ENCODE data around the gene CCDC183. TPM values are rescaled to one million over a fixed set of nuclear protein-coding genes. Genes with fewer than 3 reads are reported as not detected.

CCDC183 gene
- 0.52 and 0.89 TPM in 2 replicates for total RNA-seq

DNA sequence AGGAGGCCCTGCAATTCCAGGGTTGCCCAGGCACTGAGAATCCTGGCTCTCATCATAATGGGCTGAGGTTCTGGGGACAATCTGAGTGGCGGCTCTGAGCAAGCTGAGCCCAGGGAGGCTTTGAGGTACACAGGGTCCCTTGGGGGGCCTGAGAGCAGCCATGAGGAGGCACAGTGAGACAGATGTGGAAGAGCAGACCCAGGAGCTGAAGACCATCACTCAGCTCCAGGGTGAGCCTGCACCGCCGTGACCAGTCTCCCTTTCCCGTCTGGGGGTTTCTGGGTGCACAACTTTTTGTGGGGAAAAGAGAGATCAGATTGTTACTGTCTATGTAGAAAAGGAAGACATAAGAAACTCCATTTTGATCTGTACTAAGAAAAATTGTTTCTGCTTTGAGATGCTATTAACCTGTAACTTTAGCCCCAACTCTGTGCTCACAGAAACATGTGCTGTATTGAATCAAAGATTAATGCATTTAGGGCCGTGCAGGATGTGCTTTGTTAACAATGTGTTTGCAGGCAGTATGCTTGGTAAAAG is at the start of gene CCDC183:
Gene CCDC183 (plus strand): TSS at position 101 of the 537 bp plus-strand sequence. CDS start 60 bp downstream, at position 161.

DNA sequence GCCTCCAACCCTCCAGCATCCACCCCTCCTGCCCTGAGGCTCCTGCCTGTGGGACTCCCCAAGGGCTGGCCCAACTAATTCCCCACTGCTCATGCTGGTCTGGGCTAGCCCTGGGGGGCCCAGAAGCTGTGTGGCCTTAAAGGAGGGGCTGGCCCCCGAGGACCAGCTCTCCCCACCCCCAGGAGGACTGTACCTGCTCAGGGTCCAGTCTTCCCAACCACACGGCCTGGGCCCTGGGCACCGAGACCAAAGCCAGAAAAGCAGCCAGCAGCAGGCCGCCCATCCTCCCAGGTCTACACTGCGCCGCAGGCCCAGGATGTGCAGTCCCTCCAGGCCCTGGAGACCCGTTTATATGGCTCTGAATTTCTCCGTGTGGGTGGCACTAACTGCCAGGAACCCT is 47.9 kb upstream of the CCDC183 start, which contains the start of gene LCN6:
Gene LCN6 (minus strand): TSS at position 325 of the 400 bp plus-strand sequence. CDS start 42 bp downstream, at position 283.

DNA sequence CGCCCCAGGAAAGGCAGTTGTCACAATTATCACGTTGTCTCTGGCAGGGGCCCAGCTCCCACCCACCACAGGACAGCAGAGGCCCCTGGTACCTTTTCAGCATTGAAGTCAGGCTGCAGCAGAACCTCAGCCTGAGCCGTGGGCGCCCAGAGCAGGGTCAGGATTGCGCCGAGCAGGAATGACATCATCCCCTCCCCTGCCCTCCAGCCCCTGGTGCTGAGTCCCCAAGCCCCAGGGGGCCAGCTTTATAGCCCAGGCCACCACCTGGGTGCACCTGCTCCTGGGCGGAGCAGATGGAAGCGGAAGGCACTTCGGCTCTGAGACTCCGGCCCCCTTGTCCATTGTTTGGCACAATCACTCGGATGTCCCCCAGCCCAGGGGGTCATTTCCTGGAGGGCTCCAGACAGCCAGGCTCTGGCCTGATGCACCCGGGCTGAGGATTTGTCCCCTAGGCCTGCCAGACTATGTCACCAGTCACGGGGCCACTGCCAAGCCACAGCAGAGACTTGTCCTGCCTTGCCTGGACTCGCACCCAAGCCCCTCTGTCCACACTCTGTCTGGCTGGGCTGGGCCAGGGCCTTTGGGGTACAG is 31.7 kb upstream of the CCDC183 start, which contains the start of gene LCN15:
Gene LCN15 (minus strand): TSS at position 218 of the 591 bp plus-strand sequence. CDS start 30 bp downstream, at position 188.

DNA sequence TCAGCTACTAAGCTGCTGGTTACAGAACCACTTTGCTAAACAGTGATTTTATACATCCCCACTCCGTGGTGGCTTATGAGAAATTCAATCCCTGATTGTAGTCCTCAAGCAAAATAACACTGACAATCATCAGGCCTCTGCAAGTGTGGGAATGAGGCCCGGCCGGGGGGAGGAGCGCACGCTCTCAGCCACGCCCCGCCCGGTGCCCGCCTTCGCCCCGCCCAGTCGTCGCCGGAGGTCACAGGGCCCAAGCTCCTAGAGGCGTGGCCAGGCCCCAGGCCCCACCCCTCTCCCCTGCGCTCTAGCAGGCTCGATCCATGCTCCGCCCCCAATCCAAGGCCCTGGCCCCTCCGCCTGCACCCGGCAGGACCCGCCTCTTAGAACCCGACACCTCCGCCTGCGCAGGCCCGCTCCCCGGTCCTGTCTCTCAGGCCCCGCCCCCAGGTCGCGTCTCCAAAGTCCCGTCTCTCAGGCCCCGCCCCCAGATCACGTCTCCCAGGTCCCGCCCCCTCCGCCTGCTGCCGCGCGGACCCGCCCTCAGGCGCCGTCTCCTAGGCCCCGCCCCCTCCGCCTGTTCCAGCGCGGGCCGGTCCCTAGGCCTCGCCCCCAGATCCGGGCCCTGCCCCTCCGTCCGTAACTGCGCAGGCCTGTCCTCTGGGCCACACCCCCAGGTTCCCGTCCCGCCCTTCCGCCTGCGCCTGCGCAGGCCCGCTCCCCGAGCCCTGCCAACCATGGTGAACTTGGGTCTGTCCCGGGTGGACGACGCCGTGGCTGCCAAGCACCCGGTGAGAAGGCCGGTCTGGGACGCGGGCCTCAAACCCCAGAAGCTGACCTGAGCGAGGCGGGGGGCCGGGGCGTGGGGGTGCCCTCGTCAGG is 5.3 kb upstream of the CCDC183 start, which contains the start of gene TMEM141:
Gene TMEM141 (plus strand): TSS at position 705 of the 876 bp plus-strand sequence. CDS start 27 bp downstream, at position 732.

DNA sequence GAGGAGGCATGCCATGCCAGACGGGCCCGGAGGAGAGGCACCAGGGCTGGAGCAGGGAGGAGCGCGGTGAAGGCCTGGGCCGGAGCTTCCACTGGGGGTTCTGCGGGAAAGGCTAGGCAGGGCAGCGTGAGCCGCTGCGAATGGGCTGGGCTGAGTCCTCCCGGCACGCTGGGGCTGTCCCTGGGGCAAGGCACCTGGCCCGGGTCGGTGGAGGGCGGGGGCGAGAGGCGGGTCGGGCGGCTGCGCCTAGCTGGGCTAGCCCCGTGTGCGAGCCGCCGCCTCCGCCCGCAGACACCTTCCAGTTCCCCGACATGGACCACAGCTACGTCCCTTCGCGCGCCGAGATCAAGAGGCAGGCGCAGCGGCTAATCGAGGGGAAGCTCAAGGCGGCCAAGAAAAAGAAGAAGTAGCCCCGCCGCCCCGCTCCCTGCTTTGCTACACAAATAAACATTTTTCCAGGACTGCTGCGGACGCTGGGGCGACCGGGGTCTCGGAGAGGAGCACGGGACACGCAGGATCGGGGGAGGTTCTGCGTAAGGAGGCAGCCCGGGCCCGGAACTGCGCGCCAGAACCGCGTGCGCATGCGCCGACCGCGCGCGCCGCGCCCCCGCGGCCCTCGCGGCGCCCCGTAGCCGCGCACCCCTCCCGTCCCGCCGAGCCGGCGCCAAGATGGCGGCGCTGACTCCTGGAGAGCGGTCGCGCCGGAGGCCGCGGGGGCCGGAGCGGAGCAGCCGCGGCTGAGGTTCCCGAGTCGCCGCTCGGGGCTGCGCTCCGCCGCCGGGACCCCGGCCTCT is 11.3 kb downstream of the CCDC183 start, which contains the start of gene RABL6:
Gene RABL6 (plus strand): TSS at position 668 of the 794 bp plus-strand sequence. CDS start 249 bp downstream, outside the sequence.

DNA sequence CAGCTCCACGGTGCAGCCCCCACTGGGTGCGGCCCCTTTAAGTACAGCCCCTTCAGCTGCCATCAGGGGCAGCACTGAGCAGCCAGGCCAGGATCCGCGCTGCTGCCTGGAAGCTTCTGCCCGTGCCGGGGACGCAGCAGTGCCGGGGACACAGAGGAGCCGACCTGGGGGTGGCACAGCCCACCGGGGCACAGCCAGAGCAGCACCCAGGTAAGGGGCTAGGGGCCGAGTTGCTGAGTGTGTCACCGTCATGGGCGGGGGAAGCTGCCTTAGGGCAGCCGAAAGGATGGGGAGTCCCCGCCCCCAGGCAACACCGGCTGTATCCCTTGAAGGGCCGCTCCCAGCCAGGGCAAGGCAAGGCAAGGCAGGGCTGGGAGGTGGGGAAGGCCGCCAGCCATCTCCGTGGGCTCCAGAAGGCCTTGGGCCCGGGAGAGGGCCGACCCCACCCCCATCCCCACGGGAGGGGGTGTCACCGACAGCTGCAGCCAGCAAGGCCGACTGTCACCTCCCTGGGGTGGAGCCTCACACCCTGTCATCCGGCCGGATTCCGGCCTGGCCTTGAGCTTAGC is 46.3 kb downstream of the CCDC183 start, which contains the start of gene AJM1:
Gene AJM1 (plus strand): TSS at position 99 of the 569 bp plus-strand sequence. CDS start 1,937 bp downstream, outside the sequence.

DNA sequence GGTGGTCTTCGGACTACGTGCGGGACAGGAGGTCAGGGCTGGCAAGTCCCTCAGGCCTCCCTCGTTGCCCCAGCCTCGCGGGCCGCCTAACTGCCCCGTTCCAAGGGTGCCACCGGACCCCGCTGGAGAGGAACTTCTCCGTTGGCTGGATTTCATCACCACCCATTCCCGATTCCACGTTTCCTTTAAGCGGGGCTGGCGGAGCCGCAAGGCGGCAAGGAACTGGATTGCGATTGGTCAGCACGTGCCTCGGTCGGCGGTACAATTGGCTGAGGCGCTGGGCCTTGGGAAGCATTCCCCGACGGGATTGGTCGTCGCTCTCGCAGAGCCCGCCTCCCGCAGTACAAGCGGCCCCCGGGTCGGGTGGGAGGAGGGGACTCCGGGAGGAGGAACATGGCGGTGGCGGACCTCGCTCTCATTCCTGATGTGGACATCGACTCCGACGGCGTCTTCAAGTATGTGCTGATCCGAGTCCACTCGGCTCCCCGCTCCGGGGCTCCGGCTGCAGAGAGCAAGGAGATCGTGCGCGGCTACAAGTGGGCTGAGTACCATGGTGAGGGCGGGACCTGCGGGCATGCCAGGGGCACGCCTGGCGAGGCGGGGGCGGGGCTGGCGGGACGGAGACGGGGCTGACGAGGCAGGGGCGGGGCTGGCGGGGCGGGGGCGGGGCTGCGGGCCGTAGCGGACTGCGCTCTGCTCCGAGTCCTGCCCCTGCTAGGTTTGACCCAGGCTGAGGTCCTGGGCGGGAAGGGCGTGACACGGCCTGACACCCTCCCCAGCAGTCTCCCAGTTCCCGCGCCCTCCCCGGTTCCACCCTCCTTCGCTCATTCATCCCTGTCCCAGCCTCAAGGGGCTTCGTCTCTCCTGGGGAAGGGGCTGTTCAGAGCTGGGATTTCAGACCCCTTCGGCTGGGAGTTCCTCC is 53.2 kb downstream of the CCDC183 start, which contains the start of gene PHPT1:
Gene PHPT1 (plus strand): TSS at position 372 of the 922 bp plus-strand sequence. CDS start 22 bp downstream, at position 394.

DNA sequence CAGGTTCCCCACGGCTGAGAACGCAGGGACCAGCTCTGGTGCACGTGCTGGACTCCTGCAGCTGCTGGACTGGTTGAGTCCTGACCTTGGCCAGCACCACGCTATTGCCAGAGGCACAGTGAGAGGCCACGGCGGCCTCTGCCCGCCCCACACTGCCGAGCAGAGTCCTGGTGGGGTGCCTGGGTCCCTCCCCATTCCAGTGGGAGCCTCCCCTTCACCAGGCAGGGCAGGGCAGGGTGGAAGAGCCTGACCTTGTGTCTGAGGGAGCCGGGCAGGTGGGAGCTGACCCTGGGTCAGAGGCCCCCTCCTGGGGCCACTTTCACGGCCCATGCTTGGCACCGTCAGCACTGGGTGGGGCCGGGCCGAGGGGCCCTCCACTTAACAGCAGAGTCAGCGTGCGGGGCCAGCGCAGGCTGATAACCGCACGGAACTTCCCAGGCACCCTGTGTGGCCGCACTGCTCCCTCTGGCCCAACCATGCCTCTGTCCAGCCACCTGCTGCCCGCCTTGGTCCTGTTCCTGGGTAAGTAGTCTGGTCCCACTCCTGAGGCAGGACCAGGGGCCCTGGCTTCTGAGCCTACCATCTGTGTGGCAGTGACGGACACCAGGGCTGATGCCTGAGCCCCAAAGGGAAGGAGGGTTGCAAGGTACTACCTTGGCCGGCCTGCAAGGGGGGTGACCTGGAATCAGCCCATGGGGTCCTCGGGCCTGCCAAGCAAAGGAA is 56.0 kb downstream of the CCDC183 start, which contains the start of gene MAMDC4:
Gene MAMDC4 (plus strand): TSS at position 406 of the 723 bp plus-strand sequence. CDS start 71 bp downstream, at position 477.

Other genes starting within 250 kb of the CCDC183 start
- 28.3 and 40.9 TPM in 2 replicates for gene EGFL7, start 133.4 kb upstream of the CCDC183 start, total RNA-seq
- gene AGPAT2, start 108.9 kb upstream of the CCDC183 start, total RNA-seq, result 42.9 and 46.8 TPM in 2 replicates
- 2.9 and 3.8 TPM in 2 replicates for gene DIPK1B, start 83.8 kb upstream of the CCDC183 start, total RNA-seq
- gene LCN10, start 53.4 kb upstream of the CCDC183 start, total RNA-seq, result 0.33 TPM in 1 of 2 replicates, not detected in the other
- gene LCN6, start 47.8 kb upstream of the CCDC183 start, total RNA-seq, result not detected in 2 replicates
- gene LCN8, start 38.1 kb upstream of the CCDC183 start, total RNA-seq, result not detected in 2 replicates
- not detected in 2 replicates for gene LCN15, start 31.8 kb upstream of the CCDC183 start, total RNA-seq
- 38.7 and 42.2 TPM in 2 replicates for gene TMEM141, start 5.0 kb upstream of the CCDC183 start, total RNA-seq
- gene RABL6, start 11.6 kb downstream of the CCDC183 start, total RNA-seq, result 49.9 and 65.1 TPM in 2 replicates
- gene AJM1, start 46.1 kb downstream of the CCDC183 start, total RNA-seq, result 3.6 and 4.0 TPM in 2 replicates
- gene PHPT1, start 53.1 kb downstream of the CCDC183 start, total RNA-seq, result 138 and 150 TPM in 2 replicates
- gene MAMDC4, start 56.0 kb downstream of the CCDC183 start, total RNA-seq, result 4.6 and 6.5 TPM in 2 replicates
- 170 and 198 TPM in 2 replicates for gene EDF1, start 70.0 kb downstream of the CCDC183 start, total RNA-seq
- 14.4 and 18.5 TPM in 2 replicates for gene TRAF2, start 90.2 kb downstream of the CCDC183 start, total RNA-seq
- 164 and 216 TPM in 2 replicates for gene FBXW5, start 148.4 kb downstream of the CCDC183 start, total RNA-seq
- 0.72 and 0.79 TPM in 2 replicates for gene C8G, start 148.9 kb downstream of the CCDC183 start, total RNA-seq
- 0.20 TPM in 1 of 2 replicates, not detected in the other for gene LCN12, start 155.9 kb downstream of the CCDC183 start, total RNA-seq
- gene PTGDS, start 181.2 kb downstream of the CCDC183 start, total RNA-seq, result 11.1 and 66.1 TPM in 2 replicates
- gene LCNL1, start 186.7 kb downstream of the CCDC183 start, total RNA-seq, result 0.50 and 1.1 TPM in 2 replicates
- gene PAXX, start 196.1 kb downstream of the CCDC183 start, total RNA-seq, result 8.0 and 11.2 TPM in 2 replicates
- 2.0 and 2.9 TPM in 2 replicates for gene CLIC3, start 200.2 kb downstream of the CCDC183 start, total RNA-seq
- 81.1 and 129 TPM in 2 replicates for gene ABCA2, start 231.9 kb downstream of the CCDC183 start, total RNA-seq
- not detected in 2 replicates for gene FUT7, start 235.8 kb downstream of the CCDC183 start, total RNA-seq
- gene NPDC1, start 249.8 kb downstream of the CCDC183 start, total RNA-seq, result 21.6 and 66.1 TPM in 2 replicates

Data from smooth muscle cell of the pulmonary artery (primary cell).